Colonic mucosa (tissue), 4 donors: Measurements from ENCODE around the gene F7. TPM values are rescaled to one million over a fixed set of nuclear protein-coding genes. Genes with fewer than 3 reads are reported as not detected.

Experiments
- DNase-seq: peaks from one replicate; pipeline ENCODE4 v3.0.0-alpha.2; 2020
- H3K27ac ChIP-seq: fragments of 200-600 bp; one replicate; pipeline ENCODE4 v1.8.0; 2021
- H3K27me3 ChIP-seq: fragments of 200-600 bp; one replicate; pipeline ENCODE4 v1.8.0; 2021
- H3K36me3 ChIP-seq: fragments of 200-600 bp; one replicate; pipeline ENCODE4 v1.8.0; 2021
- H3K4me1 ChIP-seq: fragments of 200-600 bp; one replicate; pipeline ENCODE4 v1.8.0; 2021; ENCODE audit warnings: mild to moderate bottlenecking
- H3K4me3 ChIP-seq: fragments of 200-600 bp; one replicate; pipeline ENCODE4 v1.8.0; 2021
- H3K9ac ChIP-seq, 2 donors: one replicate each; pipeline ENCODE4 v1.7.0; 2013; ENCODE audit warnings: control low read depth in 2 of 2, low read depth in 2 of 2, low read length in 2 of 2
- H3K9me3 ChIP-seq: fragments of 200-600 bp; one replicate; pipeline ENCODE4 v1.8.0; 2021
- intact Hi-C: fragments of 100-400 bp; cut with DNase I; formaldehyde crosslinking; loops from one replicate; pipeline ENCODE4 v1.14.1; 2022
- total RNA-seq, 2 donors: library from RNA; stranded (reverse); fragmentation: NEBNext Ultra II Directional in 1 of 2; extraction: Animal tissue kit (Norgen Biotek cat#: 25700) in 1 of 2; gene quantifications; one replicate each; pipeline ENCODE4 v1.2.1, GENCODE V29; 2021
- TF ChIP-seq, protein P1 (sequence below): fragments of 200-600 bp; IDR thresholded peaks from one replicate; pipeline ENCODE4 v1.8.0; 2022; ENCODE audit warnings: antibody characterized with exemption, mild to moderate bottlenecking
- donor health status: healthy.
- donor health status: DM: no; HTN: no; CAD: no.
- donor health status: DM: no; HTN: no; CAD: no.

F7 gene
- total RNA-seq, 2 donors from 2014 or later: 0.11 to 0.12 TPM

DNA sequence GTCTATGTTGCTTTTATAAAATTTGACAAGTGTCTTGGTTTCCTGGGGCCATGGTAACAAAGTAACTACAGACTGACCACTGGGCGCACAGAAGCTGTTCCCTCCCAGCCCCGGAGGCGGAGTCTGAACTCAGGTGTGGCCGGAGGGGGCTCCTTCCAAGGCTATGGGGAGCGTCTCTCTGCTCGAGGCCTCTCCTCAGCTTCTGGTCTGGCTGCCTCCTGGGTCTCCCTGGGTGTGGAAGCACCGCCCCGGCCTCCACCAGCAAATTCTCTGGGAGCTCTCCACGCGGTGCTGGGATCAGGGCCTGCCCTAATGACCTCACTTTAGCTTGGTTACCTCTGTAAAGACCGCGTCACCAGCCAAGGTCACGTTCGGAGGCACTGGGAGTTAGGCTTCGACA, 45.7 kb upstream of the F7 start:
- Histone ChIP-seq H3K9ac (no peak overlapping the region), H3K27ac (no peak overlapping the region), H3K9me3 (no peaks in the 10 kb centered on the region), H3K27me3 (no peaks in the 10 kb centered on the region), H3K4me1 (no peaks in the 10 kb centered on the region), H3K36me3 (no peaks in the 10 kb centered on the region), H3K4me3 (no peak overlapping the region)
- TF ChIP-seq, protein P1, sequence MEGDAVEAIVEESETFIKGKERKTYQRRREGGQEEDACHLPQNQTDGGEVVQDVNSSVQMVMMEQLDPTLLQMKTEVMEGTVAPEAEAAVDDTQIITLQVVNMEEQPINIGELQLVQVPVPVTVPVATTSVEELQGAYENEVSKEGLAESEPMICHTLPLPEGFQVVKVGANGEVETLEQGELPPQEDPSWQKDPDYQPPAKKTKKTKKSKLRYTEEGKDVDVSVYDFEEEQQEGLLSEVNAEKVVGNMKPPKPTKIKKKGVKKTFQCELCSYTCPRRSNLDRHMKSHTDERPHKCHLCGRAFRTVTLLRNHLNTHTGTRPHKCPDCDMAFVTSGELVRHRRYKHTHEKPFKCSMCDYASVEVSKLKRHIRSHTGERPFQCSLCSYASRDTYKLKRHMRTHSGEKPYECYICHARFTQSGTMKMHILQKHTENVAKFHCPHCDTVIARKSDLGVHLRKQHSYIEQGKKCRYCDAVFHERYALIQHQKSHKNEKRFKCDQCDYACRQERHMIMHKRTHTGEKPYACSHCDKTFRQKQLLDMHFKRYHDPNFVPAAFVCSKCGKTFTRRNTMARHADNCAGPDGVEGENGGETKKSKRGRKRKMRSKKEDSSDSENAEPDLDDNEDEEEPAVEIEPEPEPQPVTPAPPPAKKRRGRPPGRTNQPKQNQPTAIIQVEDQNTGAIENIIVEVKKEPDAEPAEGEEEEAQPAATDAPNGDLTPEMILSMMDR: no peak
- DNase-seq: no peak
- intact Hi-C loops: no loop called here

DNA sequence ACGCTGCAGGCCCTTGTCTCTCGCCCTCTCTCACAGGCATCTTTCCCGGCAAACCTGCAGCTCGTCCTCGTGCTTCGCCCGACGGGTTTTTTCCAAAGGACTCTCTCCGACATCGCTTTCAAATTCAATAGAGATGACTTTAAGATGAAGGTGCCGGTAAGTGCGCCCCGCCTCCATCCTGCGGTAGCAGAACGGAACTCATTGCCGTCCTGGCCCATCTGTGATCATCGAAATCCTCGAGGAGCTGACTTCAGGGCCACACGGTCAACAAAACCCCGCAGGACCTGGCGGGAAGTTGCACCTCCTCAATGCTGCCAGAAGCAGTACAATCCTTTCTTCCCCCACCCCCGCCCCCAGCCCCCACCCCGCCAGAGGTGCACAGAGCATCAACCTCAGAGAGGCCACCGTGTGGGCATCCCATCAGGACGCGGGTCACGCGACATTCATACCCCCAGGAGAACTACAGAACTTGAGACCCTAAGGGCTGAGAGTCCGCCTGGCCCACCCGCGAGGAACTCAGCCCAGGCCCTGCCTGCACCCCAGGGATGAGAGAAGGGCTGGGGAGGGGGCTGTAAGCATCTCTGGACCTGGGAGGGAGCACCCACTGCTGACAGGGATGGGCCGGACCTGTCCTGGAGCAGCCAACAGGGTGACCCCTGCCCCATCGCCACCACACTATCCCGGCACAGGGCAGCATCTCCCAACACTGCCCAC, 44.9 kb upstream of the F7 start:
- DNase-seq: no peak
- H3K36me3 ChIP-seq: no peaks in the 10 kb centered on the region
- H3K9ac ChIP-seq: no peak overlapping the region
- H3K4me3 ChIP-seq: no peak overlapping the region
- TF ChIP-seq, protein P1: no peak
- no peak overlapping the region for H3K27ac ChIP-seq
- no peaks in the 10 kb centered on the region for H3K4me1 ChIP-seq
- intact Hi-C loops: no loop called here
- H3K27me3 ChIP-seq: no peaks in the 10 kb centered on the region
- H3K9me3 ChIP-seq: no peaks in the 10 kb centered on the region

DNA sequence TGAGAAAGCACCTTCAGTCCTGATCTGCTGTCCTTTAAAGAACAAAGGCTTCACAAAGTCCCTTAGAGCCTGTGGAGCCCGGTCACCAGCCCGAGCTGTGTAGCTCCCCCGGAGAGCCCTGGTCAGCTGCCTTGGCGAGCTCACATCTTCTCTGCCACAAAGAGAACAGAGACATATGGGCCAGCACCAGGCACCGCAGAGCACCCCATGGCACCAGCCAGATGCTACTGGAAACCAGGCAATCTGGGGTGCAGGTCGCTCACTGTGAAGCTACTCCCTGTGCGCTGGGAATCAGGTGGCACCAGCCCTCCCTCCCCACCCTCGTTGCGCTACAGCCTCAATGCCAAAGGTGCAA, 44.3 kb upstream of the F7 start:
- DNase-seq: no peak
- no peaks in the 10 kb centered on the region for H3K9me3 ChIP-seq
- H3K27me3 ChIP-seq: no peaks in the 10 kb centered on the region
- H3K27ac ChIP-seq: no peak overlapping the region
- intact Hi-C loops: no loop called here
- no peak overlapping the region for H3K9ac ChIP-seq
- H3K36me3 ChIP-seq: no peaks in the 10 kb centered on the region
- H3K4me1 ChIP-seq: no peaks in the 10 kb centered on the region
- no peak overlapping the region for H3K4me3 ChIP-seq
- TF ChIP-seq, protein P1: no peak

DNA sequence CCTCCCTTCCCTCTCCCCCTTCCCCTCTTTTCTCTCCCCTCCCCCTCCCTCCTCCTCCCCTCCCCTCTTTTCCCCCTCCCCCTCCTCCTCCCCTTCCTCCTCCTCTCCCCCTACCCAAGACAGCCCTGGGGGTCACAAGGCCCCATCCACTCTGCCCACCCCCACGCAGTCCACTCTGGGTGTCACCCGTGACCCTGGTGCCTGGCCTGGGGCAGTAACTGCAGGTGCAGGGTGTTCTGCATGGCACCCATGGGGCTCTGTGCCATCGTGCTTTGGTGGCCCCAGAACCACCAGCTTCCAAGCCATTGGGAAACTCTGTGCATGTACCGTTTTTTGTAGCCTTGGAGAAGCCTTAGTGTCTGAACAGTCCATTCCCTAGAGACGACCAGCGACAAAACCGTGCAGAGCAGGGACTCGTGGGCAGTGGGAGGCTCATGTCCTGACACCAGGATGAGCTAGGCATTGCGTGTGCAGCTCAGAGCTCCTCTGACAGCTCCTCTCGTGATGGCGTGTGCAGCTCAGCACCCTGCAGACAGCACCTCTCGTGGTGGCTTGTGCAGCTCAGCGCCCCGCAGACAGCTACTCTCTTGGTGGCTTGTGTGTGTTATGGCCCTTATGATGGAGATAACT, 43.7 kb upstream of the F7 start:
- H3K27ac ChIP-seq: no peak overlapping the region
- no peaks in the 10 kb centered on the region for H3K4me1 ChIP-seq
- TF ChIP-seq, protein P1: no peak
- no peak for DNase-seq
- H3K36me3 ChIP-seq: no peaks in the 10 kb centered on the region
- H3K4me3 ChIP-seq: no peak overlapping the region
- intact Hi-C loops: no loop called here
- no peaks in the 10 kb centered on the region for H3K27me3 ChIP-seq
- no peak overlapping the region for H3K9ac ChIP-seq
- no peaks in the 10 kb centered on the region for H3K9me3 ChIP-seq

DNA sequence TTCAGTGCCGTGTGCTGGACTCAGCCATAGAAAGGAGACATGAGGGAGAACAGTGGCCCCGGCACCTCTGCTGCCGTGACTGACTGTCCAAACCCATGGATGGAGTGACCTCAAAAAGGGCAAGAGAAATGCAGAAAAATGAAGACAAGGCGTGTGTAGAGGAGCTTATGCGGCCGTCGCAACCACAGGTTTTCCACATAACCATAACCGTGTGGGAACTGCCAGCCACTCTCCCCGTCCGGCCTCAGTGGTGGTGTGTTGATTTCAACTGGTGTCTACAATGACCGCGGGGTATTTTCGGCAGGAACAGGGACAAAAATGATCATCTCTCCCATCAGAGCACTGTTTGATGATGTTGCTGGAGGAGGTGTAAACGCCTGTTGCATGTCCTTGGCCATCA, 42.9 kb upstream of the F7 start:
- Histone ChIP-seq H3K27me3 (no peaks in the 10 kb centered on the region), H3K9ac (no peak overlapping the region), H3K27ac (no peak overlapping the region), H3K36me3 (no peaks in the 10 kb centered on the region), H3K4me1 (no peaks in the 10 kb centered on the region), H3K4me3 (no peak overlapping the region), H3K9me3 (no peaks in the 10 kb centered on the region)
- intact Hi-C loops: no loop called here
- DNase-seq: no peak
- TF ChIP-seq, protein P1: no peak
